PC-9 (cell line): ENCODE measurements around the gene ITPRIPL2.

ENCODE experiments used
- EZH2 ChIP-seq: fragments of 200-600 bp; sonication (generic); IDR thresholded peaks from 2 replicates; pipeline ENCODE4 v1.8.0; 2017; ENCODE audit warnings: antibody characterized with exemption, low read depth
- TF ChIP-seq, protein P1 (sequence below): fragments of 200-600 bp; sonication (generic); conservative IDR thresholded peaks from 2 replicates; pipeline ENCODE4 v1.6.1; 2017; ENCODE audit warnings: mixed run types, antibody characterized with exemption, mild to moderate bottlenecking, moderate library complexity

DNA sequence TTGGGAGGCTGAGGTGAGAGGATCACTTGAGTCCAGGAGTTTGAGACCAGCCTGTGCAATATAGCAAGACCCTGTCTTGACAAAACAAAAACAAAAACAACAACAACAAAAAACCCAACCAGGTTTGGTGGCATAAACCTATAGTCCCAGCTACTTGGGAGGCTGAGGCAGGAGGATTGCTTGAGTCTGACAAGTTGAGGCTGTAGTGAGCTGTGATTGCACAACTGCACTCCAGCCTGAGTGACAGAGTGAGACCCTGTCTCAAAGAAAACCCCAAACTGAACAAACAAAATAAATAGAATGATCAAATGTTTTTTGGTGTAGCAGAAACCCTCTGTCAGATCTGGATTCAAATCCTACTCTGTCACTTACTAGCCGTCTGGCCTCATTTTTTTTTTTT, 38.3 kb downstream of the ITPRIPL2 start:
- TF ChIP-seq, protein P1, sequence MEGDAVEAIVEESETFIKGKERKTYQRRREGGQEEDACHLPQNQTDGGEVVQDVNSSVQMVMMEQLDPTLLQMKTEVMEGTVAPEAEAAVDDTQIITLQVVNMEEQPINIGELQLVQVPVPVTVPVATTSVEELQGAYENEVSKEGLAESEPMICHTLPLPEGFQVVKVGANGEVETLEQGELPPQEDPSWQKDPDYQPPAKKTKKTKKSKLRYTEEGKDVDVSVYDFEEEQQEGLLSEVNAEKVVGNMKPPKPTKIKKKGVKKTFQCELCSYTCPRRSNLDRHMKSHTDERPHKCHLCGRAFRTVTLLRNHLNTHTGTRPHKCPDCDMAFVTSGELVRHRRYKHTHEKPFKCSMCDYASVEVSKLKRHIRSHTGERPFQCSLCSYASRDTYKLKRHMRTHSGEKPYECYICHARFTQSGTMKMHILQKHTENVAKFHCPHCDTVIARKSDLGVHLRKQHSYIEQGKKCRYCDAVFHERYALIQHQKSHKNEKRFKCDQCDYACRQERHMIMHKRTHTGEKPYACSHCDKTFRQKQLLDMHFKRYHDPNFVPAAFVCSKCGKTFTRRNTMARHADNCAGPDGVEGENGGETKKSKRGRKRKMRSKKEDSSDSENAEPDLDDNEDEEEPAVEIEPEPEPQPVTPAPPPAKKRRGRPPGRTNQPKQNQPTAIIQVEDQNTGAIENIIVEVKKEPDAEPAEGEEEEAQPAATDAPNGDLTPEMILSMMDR = no peak
- TF ChIP-seq EZH2 = no peak
